Tibial nerve (tissue), 3 donors: Measurements from ENCODE around the gene ATRNL1.

Experiments used
- POLR2A ChIP-seq, 2 donors: fragments of 450-650 bp; IDR thresholded peaks; one replicate each; pipeline ENCODE4 v1.6.1; 2017; ENCODE audit warnings: antibody characterized with exemption in 2 of 2, mild to moderate bottlenecking in 2 of 2, moderate library complexity in 2 of 2
- TF ChIP-seq, protein P1 (sequence below), 5 experiments: fragments of 200-600 bp in 3 of 5; fragments of 450-650 bp in 2 of 5; sonication (generic) in 3 of 5; IDR thresholded peaks; one replicate each; pipeline ENCODE4 v1.5.1; 2016 to 2019; ENCODE audit warnings: antibody characterized with exemption in 5 of 5, mild to moderate bottlenecking in 3 of 5, moderate library complexity in 2 of 5

- no peak for TF ChIP-seq POLR2A (IDR thresholded peaks at IDR 0.05)
- TF ChIP-seq, protein P1, sequence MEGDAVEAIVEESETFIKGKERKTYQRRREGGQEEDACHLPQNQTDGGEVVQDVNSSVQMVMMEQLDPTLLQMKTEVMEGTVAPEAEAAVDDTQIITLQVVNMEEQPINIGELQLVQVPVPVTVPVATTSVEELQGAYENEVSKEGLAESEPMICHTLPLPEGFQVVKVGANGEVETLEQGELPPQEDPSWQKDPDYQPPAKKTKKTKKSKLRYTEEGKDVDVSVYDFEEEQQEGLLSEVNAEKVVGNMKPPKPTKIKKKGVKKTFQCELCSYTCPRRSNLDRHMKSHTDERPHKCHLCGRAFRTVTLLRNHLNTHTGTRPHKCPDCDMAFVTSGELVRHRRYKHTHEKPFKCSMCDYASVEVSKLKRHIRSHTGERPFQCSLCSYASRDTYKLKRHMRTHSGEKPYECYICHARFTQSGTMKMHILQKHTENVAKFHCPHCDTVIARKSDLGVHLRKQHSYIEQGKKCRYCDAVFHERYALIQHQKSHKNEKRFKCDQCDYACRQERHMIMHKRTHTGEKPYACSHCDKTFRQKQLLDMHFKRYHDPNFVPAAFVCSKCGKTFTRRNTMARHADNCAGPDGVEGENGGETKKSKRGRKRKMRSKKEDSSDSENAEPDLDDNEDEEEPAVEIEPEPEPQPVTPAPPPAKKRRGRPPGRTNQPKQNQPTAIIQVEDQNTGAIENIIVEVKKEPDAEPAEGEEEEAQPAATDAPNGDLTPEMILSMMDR (IDR thresholded peaks at IDR 0.05) = no peak
Measured at GRCh38 chr10:115879372-115880089, 786.4 kb downstream of the ATRNL1 start.
